K562 (cell line): Measurements from ENCODE around the gene KIFAP3. TPM values are rescaled to one million over a fixed set of nuclear protein-coding genes. Genes with fewer than 3 reads are reported as not detected.

ENCODE experiments used
- ATAC-seq: fragments of 200-7000 bp; cut with Tn5 transposase; 3 replicates; pipeline ENCODE4 v1.9.1; 2020; ENCODE audit warnings: moderate library complexity
- BruUV-seq: library from RNA; stranded (reverse); fragments of 400-500 nt; replicated peaks from 2 replicates; lab custom pipeline; 2021; lab: Mats Ljungman, UMichigan
- CTCF ChIA-PET: fragments of 300-600 bp; formaldehyde crosslinking; extraction: SDS; loops from one replicate; lab custom pipeline; 2021; ENCODE audit warnings: low intra/inter-chr PET ratio; lab: Yijun Ruan, JAX
- POLR2A ChIA-PET: fragments of 300-600, 350-650 bp; sonication (Branson Sonifier 250); formaldehyde crosslinking; extraction: SDS; loops from one replicate; lab custom pipeline; 2021; ENCODE audit warnings: antibody characterized with exemption, inconsistent platforms; lab: Yijun Ruan, JAX
- DNase-seq, 4 experiments: peaks; one replicate each; pipeline versions ENCODE4 v3.0.0 to v3.0.0-alpha.2; 2011 to 2018; ENCODE audit warnings: low spot score in 3 of 4, mixed read lengths in 3 of 4; ENCODE audit errors: extremely low read depth in 1 of 4
- FAIRE-seq: peaks from 2 replicates; lab custom pipeline; 2011; peaks lifted over from hg19 to GRCh38; lab: Jason Lieb, UNC
- H2AFZ ChIP-seq: 2 replicates; pipeline ENCODE4 v1.6.0; 2011; ENCODE audit warnings: low read depth, low read length, control low read depth, inconsistent platforms
- H3K27ac ChIP-seq: fragments of 200-600 bp; 3 replicates; pipeline ENCODE4 v1.8.0; 2011; ENCODE audit warnings: low read depth, mild to moderate bottlenecking, control low read depth, inconsistent platforms, low read length, moderate library complexity, mixed read lengths; ENCODE audit errors: extremely low read depth
- H3K27me3 ChIP-seq, 2 experiments: fragments of 300-600 bp in 1 of 2; 2 replicates in 1 of 2; 3 replicates in 1 of 2; pipeline versions ENCODE4 v1.6.0 to v1.8.0; 2011; ENCODE audit warnings: inconsistent platforms in 2 of 2, low read length in 2 of 2, mild to moderate bottlenecking in 1 of 2, mixed read lengths in 1 of 2, moderate library complexity in 1 of 2; ENCODE audit not compliant: control insufficient read depth in 2 of 2, insufficient read depth in 2 of 2
- H3K36me3 ChIP-seq: fragments of 300-600 bp; 3 replicates; pipeline ENCODE4 v1.8.0; 2011; ENCODE audit warnings: mild to moderate bottlenecking, low read length, inconsistent platforms; ENCODE audit not compliant: control insufficient read depth, insufficient read depth
- H3K4me1 ChIP-seq, 2 experiments: fragments of 200-600 bp in 1 of 2; replicated peaks in 1 of 2; 2 replicates in 1 of 2; 3 replicates in 1 of 2; pipeline versions ENCODE4 v1.5.1 to v1.8.0; 2011; ENCODE audit warnings: inconsistent platforms in 2 of 2, low read length in 2 of 2, mild to moderate bottlenecking in 1 of 2, mixed read lengths in 1 of 2, moderate library complexity in 1 of 2; ENCODE audit not compliant: control insufficient read depth in 2 of 2, insufficient read depth in 2 of 2
- H3K4me2 ChIP-seq: 2 replicates; pipeline ENCODE4 v1.6.1; 2011; ENCODE audit warnings: low read length, control low read depth, inconsistent platforms, mixed read lengths; ENCODE audit not compliant: insufficient read depth
- H3K4me3 ChIP-seq: fragments of 200-600 bp; sonication (generic), shearing (Covaris generic); 2 replicates; pipeline ENCODE4 v1.5.1; 2016; ENCODE audit warnings: control low read depth, inconsistent platforms
- H3K79me2 ChIP-seq: fragments of 200-600 bp; 3 replicates; pipeline ENCODE4 v1.8.0; 2011; ENCODE audit warnings: low read length, inconsistent platforms; ENCODE audit not compliant: control insufficient read depth, insufficient read depth
- H3K9ac ChIP-seq, 2 experiments: 2 replicates each; pipeline versions ENCODE4 v1.6.0 to v1.6.1; 2011; ENCODE audit warnings: low read depth in 2 of 2, low read length in 2 of 2, control low read depth in 1 of 2, inconsistent platforms in 1 of 2, mild to moderate bottlenecking in 1 of 2, mixed read lengths in 1 of 2; ENCODE audit not compliant: insufficient read depth in 1 of 2
- H3K9me1 ChIP-seq: one replicate; pipeline ENCODE4 v1.6.0; 2011; ENCODE audit warnings: inconsistent platforms, mild to moderate bottlenecking, low read length, moderate library complexity; ENCODE audit not compliant: control insufficient read depth, insufficient read depth
- H3K9me3 ChIP-seq: replicated peaks from 2 replicates; pipeline ENCODE4 v1.5.1; 2011; ENCODE audit warnings: low read depth, low read length, inconsistent platforms; ENCODE audit not compliant: control insufficient read depth, insufficient read depth
- H4K20me1 ChIP-seq: replicated peaks from 2 replicates; pipeline ENCODE4 v1.6.1; 2011; ENCODE audit warnings: low read length, inconsistent platforms, mixed read lengths; ENCODE audit not compliant: control insufficient read depth, insufficient read depth
- MYNN ChIP-seq, 2 experiments: sonication (generic); formaldehyde crosslinking in 1 of 2; IDR thresholded peaks; 2 replicates each; pipeline versions ENCODE4 v1.5.0 to v1.6.1; 2016 to 2020; ENCODE audit warnings: antibody characterized with exemption in 1 of 2, missing genetic modification reagents in 1 of 2
- WGBS: fragments of 100-300 bp; shearing (Covaris generic); methylation state at CpG from one replicate; pipeline ENCODE4 v1.1.6; 2016; ENCODE audit warnings: low coverage, mixed read lengths; ENCODE audit not compliant: insufficient coverage; ENCODE audit errors: missing lambda C conversion rate; 5-methylcytosine and 5-hydroxymethylcytosine counted together
- in situ Hi-C: fragments of 300-500 bp; cut with MboI; formaldehyde crosslinking; loops from 4 replicates; pipeline ENCODE4 v1.15.0; 2018; ENCODE audit warnings: inconsistent platforms, mixed read lengths
- intact Hi-C: fragments of 100-400 bp; cut with micrococcal nuclease; formaldehyde crosslinking; loops from 2 replicates; pipeline ENCODE4 v1.14.2; 2022
- polyA plus RNA-seq, 8 experiments: library from polyadenylated mRNA; depleted of rRNA in 4 of 8; stranded (reverse) in 5 of 8; unstranded in 3 of 8; fragments of >200 nt; fragmentation: Nextera tagmentation in 2 of 8; fragmentation: Illumina TruSeq in 1 of 8; extraction: Ambion mirVana in 2 of 8; extraction: Trizol in 1 of 8; gene quantifications; 2 replicates each; pipeline versions ENCODE4 v1.2.1 to v1.2.3, GENCODE V29; 2011 to 2014; ENCODE audit warnings: inconsistent platforms in 1 of 8, missing spikeins in 1 of 8
- total RNA-seq, 7 experiments: library from RNA; depleted of rRNA in 6 of 7; stranded (reverse); fragments of >200 nt in 6 of 7; fragmentation: Illumina TruSeq in 2 of 7; extraction: Trizol in 2 of 7; gene quantifications; 2 replicates each; pipeline versions ENCODE4 v1.2.1 to v1.2.3, GENCODE V29; 2011 to 2021; ENCODE audit warnings: low replicate concordance in 1 of 7
- TF ChIP-seq, protein P1 (sequence below), 3 experiments: fragments of 200-800 bp in 1 of 3; fragments of 250-450 bp in 1 of 3; fragments of 450-650 bp in 1 of 3; sonication (Bioruptor Pico) in 1 of 3; sonication (Bioruptor generic) in 1 of 3; formaldehyde crosslinking in 1 of 3; IDR thresholded peaks; 2 replicates each; pipeline versions ENCODE4 v1.6.1 to v1.8.0; 2016 to 2022; ENCODE audit warnings: mild to moderate bottlenecking in 2 of 3, missing genetic modification characterization in 2 of 3, missing compliant biosample characterization in 1 of 3, moderate library complexity in 1 of 3

The KIFAP3 gene
- total and polyA plus RNA-seq, 9 of the 15 experiments (the other 6 are each of a cell fraction or from before 2014, with no cell fraction given), result 8.8 to 17.5 (median 11.8) TPM

DNA sequence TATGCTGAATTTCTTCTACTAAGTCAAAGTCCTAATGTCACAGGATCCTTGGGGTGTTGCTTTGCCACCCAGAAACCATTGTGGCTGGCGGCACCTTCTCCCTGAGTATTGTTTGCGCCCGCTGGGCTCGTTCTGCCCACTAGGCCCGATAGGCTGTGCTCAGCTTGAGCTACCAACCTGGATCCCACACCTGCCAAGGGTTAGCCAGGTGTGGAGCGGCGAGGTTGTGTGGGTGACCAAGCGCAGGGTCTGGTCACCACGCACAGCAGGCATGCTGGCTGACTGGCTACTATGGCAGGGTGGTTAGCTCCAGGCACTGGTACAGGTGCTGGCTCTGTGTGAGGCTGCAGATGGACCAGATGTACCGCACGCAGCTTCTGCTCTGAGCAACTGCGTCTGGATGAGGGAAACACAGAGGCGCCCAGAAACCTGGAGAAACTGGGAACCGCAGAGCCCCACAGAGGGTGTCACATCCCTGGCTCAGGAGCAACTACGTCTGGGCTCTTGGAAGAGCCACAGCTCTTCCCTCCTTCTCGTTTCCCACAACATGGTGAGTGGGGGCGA, 130.4 kb downstream of the KIFAP3 start:
- intact Hi-C loops, result no loop called here
- no peak overlapping the region for H2AFZ ChIP-seq
- 28% methylated on average over 17 of the region's 17 CpGs for WGBS
- FAIRE-seq, result no peak
- TF ChIP-seq, protein P1, sequence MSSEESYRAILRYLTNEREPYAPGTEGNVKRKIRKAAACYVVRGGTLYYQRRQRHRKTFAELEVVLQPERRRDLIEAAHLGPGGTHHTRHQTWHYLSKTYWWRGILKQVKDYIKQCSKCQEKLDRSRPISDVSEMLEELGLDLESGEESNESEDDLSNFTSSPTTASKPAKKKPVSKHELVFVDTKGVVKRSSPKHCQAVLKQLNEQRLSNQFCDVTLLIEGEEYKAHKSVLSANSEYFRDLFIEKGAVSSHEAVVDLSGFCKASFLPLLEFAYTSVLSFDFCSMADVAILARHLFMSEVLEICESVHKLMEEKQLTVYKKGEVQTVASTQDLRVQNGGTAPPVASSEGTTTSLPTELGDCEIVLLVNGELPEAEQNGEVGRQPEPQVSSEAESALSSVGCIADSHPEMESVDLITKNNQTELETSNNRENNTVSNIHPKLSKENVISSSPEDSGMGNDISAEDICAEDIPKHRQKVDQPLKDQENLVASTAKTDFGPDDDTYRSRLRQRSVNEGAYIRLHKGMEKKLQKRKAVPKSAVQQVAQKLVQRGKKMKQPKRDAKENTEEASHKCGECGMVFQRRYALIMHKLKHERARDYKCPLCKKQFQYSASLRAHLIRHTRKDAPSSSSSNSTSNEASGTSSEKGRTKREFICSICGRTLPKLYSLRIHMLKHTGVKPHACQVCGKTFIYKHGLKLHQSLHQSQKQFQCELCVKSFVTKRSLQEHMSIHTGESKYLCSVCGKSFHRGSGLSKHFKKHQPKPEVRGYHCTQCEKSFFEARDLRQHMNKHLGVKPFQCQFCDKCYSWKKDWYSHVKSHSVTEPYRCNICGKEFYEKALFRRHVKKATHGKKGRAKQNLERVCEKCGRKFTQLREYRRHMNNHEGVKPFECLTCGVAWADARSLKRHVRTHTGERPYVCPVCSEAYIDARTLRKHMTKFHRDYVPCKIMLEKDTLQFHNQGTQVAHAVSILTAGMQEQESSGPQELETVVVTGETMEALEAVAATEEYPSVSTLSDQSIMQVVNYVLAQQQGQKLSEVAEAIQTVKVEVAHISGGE (CRISPR knock-in tag; IDR thresholded peaks at IDR 0.05), result no peak
- TF ChIP-seq MYNN (IDR thresholded peaks at IDR 0.05) (no peak), MYNN (CRISPR knock-in tag; IDR thresholded peaks at IDR 0.05) (peak; percentile 16; the same call in 1 of the 2 replicates)
- TF ChIP-seq, all 486 proteins: peak for 1
- H3K9me1 ChIP-seq, result no peaks in the 10 kb centered on the region
- H3K36me3 ChIP-seq, result no peaks in the 10 kb centered on the region
- H3K9me3 ChIP-seq, result no peaks in the 10 kb centered on the region
- no peaks in the 10 kb centered on the region for H3K79me2 ChIP-seq
- H3K4me1 ChIP-seq, result no peaks in the 10 kb centered on the region
- in situ Hi-C loops, result no loop called here
- 0 out of 4 replicates have a peak overlapping the region, but pooled peaks of 1 of the 2 experiments have one; percentile 1 for H3K9ac ChIP-seq
- H3K4me3 ChIP-seq, result no peak overlapping the region
- DNase-seq, result no peak
- no TSS peak for BruUV-seq
- no peak overlapping the region for H3K4me2 ChIP-seq
- H4K20me1 ChIP-seq, result no peaks in the 10 kb centered on the region
- H3K27ac ChIP-seq, result no peak overlapping the region
- no peaks in the 10 kb centered on the region for H3K27me3 ChIP-seq
- ChIA-PET POLR2A (interaction anchor here (0.7 to 1.1 kb wide), 2 partner anchors 18 to 93 kb away, joined by 3 read pairs; no protein-coding TSS in a partner anchor), CTCF (no interaction called here)
- peak; percentile 32; the same call in 2 of the 3 replicates for ATAC-seq
